ENCODE results near the gene SYT8. TPM values are rescaled to one million over a fixed set of nuclear protein-coding genes. Genes with fewer than 3 reads are reported as not detected.

Gene SYT8
- total and polyA plus RNA-seq, 2 of the 8 experiments (the other 6 are each of a cell fraction or from before 2014, with no cell fraction given): not detected

GRCh38 chr11:1882265-1883238 lies 47.8 kb downstream of the SYT8 start:
- Histone ChIP-seq H3K4me1 (replicated peaks in 1 of 4; ENCODE audit: control insufficient read depth in 3 of 4, insufficient read depth in 4 of 4, low read length in 3 of 4) (peaks cover 0 to 5% (median 2%) of the 10 kb centered on the region in 4 experiments; a peak in 3 of 7 replicates), H3K14ac (ENCODE audit: insufficient read length) (no peak overlapping the region), H2AFZ (ENCODE audit: low read length) (no peak overlapping the region), H4K91ac (replicated peaks; ENCODE audit: insufficient read length, low read length) (no peak overlapping the region), H2BK12ac (ENCODE audit: low read depth, low read length) (peak overlapping the region; percentile 75; the same call in 1 of the 2 replicates), H3K18ac (ENCODE audit: extremely low read depth, low read length) (no peak overlapping the region), H3K23me2 (ENCODE audit: low read depth, low read length) (peaks cover 16% of the 10 kb centered on the region; the same call in 1 of the 2 replicates), H3K27ac (ENCODE audit: low read depth, low read length) (no peak overlapping the region), H4K5ac (ENCODE audit: insufficient read length, low read depth, low read length) (no peak overlapping the region), H3K36me3 (ENCODE audit: control insufficient read depth in 2 of 4, insufficient read depth in 4 of 4, low read length in 3 of 4) (no peaks in the 10 kb centered on the region), H3K9me3 (ENCODE audit: insufficient read depth in 2 of 2, low read depth in 1 of 2, low read length in 1 of 2) (no peaks in the 10 kb centered on the region), H3K4ac (replicated peaks; ENCODE audit: insufficient read length, low read depth, low read length) (no peak overlapping the region), H2BK20ac (ENCODE audit: low read length) (no peak overlapping the region), H3K4me2 (ENCODE audit: insufficient read depth in 1 of 2, low read depth in 2 of 2, low read length in 2 of 2) (0 out of 4 replicates have a peak overlapping the region, but pooled peaks of 1 of the 2 experiments have one; percentile 33), H2BK120ac (replicated peaks; ENCODE audit: low read depth, low read length) (no peak overlapping the region), H3K23ac (ENCODE audit: insufficient read length) (no peak overlapping the region), H2BK5ac (ENCODE audit: low read depth, low read length) (no peak overlapping the region), H4K8ac (ENCODE audit: extremely low read depth, insufficient read depth, low read length) (no peak overlapping the region; the same call in 1 of the 2 replicates), H3K79me1 (ENCODE audit: low read depth, low read length) (no peaks in the 10 kb centered on the region), H3K4me3 (ENCODE audit: extremely low read depth in 1 of 4, insufficient read depth in 2 of 4, low read depth in 3 of 4, low read length in 4 of 4) (no peak overlapping the region), H3K56ac (replicated peaks; ENCODE audit: insufficient read length, low read depth, low read length) (no peak overlapping the region), H3K9ac (replicated peaks in 1 of 4; ENCODE audit: extremely low read depth in 1 of 4, low read depth in 3 of 4, low read length in 3 of 4) (no peak overlapping the region), H2BK15ac (ENCODE audit: low read length) (peak overlapping the region; percentile 72; the same call in 1 of the 2 replicates), H3K27me3 (replicated peaks in 1 of 4; ENCODE audit: control insufficient read depth in 3 of 4, extremely low read depth in 1 of 4, insufficient read depth in 3 of 4, low read length in 3 of 4) (no peaks in the 10 kb centered on the region; a peak in 1 of 7 replicates), H3K79me2 (ENCODE audit: control insufficient read depth in 1 of 2, insufficient read depth in 2 of 2, low read length in 2 of 2) (no peaks in the 10 kb centered on the region), H2AK5ac (ENCODE audit: low read depth, low read length) (no peak overlapping the region), H4K20me1 (replicated peaks in 1 of 2; ENCODE audit: control insufficient read depth in 1 of 2, insufficient read depth in 2 of 2, low read length in 2 of 2) (no peaks in the 10 kb centered on the region)
- ChIA-PET POLR2A (ENCODE audit: partially characterized antibody) (no interaction called here), CTCF (ENCODE audit: partially characterized antibody) (interaction anchor here (0.6 to 4.8 kb wide), 57 partner anchors 9 to 888 kb away, joined by 3 to 170 read pairs (median 5); partner anchors contain the start of genes H19, LSP1, PRR33 and SYT8)
- 30% methylated on average over 11 of the region's 23 CpGs; no CpG with 5 or more reads in 1 of the 2 experiments for WGBS, 2 experiments (ENCODE audit: extremely low coverage in 1 of 2, insufficient coverage in 1 of 2, insufficient read length in 1 of 2, insufficient replicate concordance in 2 of 2, low coverage in 1 of 2, low lambda C conversion rate in 2 of 2, missing lambda C conversion rate in 1 of 2)
- peak; percentile 54 to 94 for DNase-seq (ENCODE audit: low read depth in 1 of 2, low spot score in 2 of 2)
- no peak for FAIRE-seq
- no peak for TF ChIP-seq HDAC6 (IDR thresholded peaks at IDR 0.05; ENCODE audit: low read depth, low read length)
- peak; percentile 89 to 94 for TF ChIP-seq RAD21 (IDR thresholded peaks at IDR 0.05 in 1 of 2, conservative IDR thresholded peaks at IDR 0.05 in 1 of 2; ENCODE audit: low read depth in 2 of 2, low read length in 2 of 2)
- TF ChIP-seq CREB1 (IDR thresholded peaks at IDR 0.05): 0 out of 2 replicates have a peak, but pooled peaks have one; percentile 30
- TF ChIP-seq TEAD4 (IDR thresholded peaks at IDR 0.05; ENCODE audit: low read depth, low read length): 0 out of 2 replicates have a peak, but pooled peaks have one; percentile 7
- peak; percentile 76; the same call in 1 of the 2 replicates for TF ChIP-seq GABPA (IDR thresholded peaks at IDR 0.05; ENCODE audit: borderline replicate concordance, insufficient read depth, low read length)
- TF ChIP-seq YY1 (IDR thresholded peaks at IDR 0.05; ENCODE audit: low read depth, low read length): peak; percentile 30; the same call in 1 of the 2 replicates
- peak; percentile 52; the same call in 1 of the 2 replicates for TF ChIP-seq MAX (IDR thresholded peaks at IDR 0.05)
- no peak for TF ChIP-seq EGR1 (IDR thresholded peaks at IDR 0.05; ENCODE audit: borderline replicate concordance, low read depth, low read length)
